ENCODE results near the gene TSSK3. TPM values are rescaled to one million over a fixed set of nuclear protein-coding genes. Genes with fewer than 3 reads are reported as not detected.
A peak's percentile ranks its signal among the peaks of the same experiment; 100 is the strongest.

Gene TSSK3
- total RNA-seq, 1 experiment from 2014 or later, result 1.6 TPM

DNA sequence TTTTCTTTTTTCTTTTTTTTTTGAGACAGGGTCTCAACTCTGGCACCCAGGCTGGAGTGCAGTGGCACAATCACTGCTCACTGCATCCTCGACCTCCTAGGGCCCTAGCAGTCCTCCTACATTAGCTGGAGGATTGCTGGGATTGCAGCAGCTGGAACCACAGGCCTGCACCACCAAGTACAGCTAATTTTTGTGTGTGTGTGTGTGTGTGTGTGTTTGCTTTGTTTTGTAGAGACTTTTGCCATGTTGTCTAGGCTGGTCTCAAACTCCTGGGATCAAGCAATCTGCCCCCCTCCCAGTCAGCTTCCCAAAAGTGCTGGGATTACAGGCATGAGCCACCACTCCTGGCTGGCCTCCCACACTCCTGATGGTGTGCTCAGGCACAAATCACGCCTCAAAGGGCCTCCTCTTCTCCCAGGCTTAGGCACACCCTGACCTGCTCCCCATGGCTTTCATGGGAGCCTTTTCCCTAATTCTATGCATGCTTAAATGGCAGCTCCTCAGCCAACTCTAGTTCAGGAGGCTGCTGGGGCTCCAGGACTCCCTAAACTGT lies 9.4 kb upstream of the TSSK3 start:
- no peak overlapping the region for H2BK15ac ChIP-seq (ENCODE audit: low read depth, low read length)

More for the DNA sequence above, 9.4 kb upstream of the TSSK3 start:
- Histone ChIP-seq H4K91ac (ENCODE audit: insufficient read length, low read depth, low read length) (no peak overlapping the region), H3K79me2 (ENCODE audit: insufficient read depth, low read length) (no peaks in the 10 kb centered on the region), H2BK12ac (ENCODE audit: insufficient read length, low read depth, low read length) (no peak overlapping the region), H3K14ac (ENCODE audit: insufficient read depth, low read length) (no peak overlapping the region), H3T11ph (ENCODE audit: low read length) (no peak overlapping the region), H3K27ac (ENCODE audit: insufficient read length, low read depth, low read length) (no peak overlapping the region), H2AK5ac (ENCODE audit: insufficient read length, low read length) (no peak overlapping the region), H3K79me1 (ENCODE audit: insufficient read depth, low read depth, low read length, poor library complexity, severe bottlenecking) (no peaks in the 10 kb centered on the region), H3K23ac (ENCODE audit: insufficient read length, low read depth, low read length) (no peak overlapping the region), H3K56ac (ENCODE audit: insufficient read length, low read depth, low read length) (no peak overlapping the region), H3K23me2 (ENCODE audit: insufficient read length, low read depth, low read length, poor library complexity, severe bottlenecking) (peaks cover 7% of the 10 kb centered on the region), H3K9me3 (ENCODE audit: control insufficient read depth, low read depth, low read length) (no peaks in the 10 kb centered on the region), H2BK120ac (ENCODE audit: low read depth, low read length, poor library complexity, severe bottlenecking) (no peak overlapping the region), H4K5ac (ENCODE audit: insufficient read length, low read depth, low read length) (no peak overlapping the region), H3K4me2 (ENCODE audit: insufficient read depth, insufficient read length, low read length) (no peak overlapping the region), H2AFZ (ENCODE audit: low read length) (no peak overlapping the region), H3K4ac (ENCODE audit: low read depth, low read length) (no peak overlapping the region), H4K20me1 (ENCODE audit: control insufficient read depth, insufficient read depth, insufficient read length) (no peaks in the 10 kb centered on the region), H2BK20ac (ENCODE audit: low read depth, low read length, poor library complexity, severe bottlenecking) (no peak overlapping the region), H3K9ac (ENCODE audit: extremely low read depth, insufficient read length, low read length) (no peak overlapping the region), H3K27me3 (ENCODE audit: insufficient read depth, low read length) (peaks cover 3% of the 10 kb centered on the region; the same call in 1 of the 2 replicates), H4K8ac (replicated peaks; ENCODE audit: insufficient read length, low read depth, low read length) (no peak overlapping the region), H3K4me1 (ENCODE audit: insufficient read depth, low read length) (no peaks in the 10 kb centered on the region), H3K18ac (ENCODE audit: insufficient read length, low read depth, low read length) (no peak overlapping the region), H2BK5ac (ENCODE audit: insufficient read length, low read length) (no peak overlapping the region)
- peaks cover 16 to 18% of the 10 kb centered on the region in 2 experiments for H3K4me1 Mint-ChIP-seq
- no peak overlapping the region for H3K27ac Mint-ChIP-seq
- no CpG with 5 or more reads among the region's 2 CpGs for WGBS (ENCODE audit: extremely low coverage, insufficient read length, low lambda C conversion rate)
- H3K36me3 Mint-ChIP-seq (ENCODE audit: insufficient read depth in 1 of 3, low read depth in 3 of 3), result peaks cover 6 to 25% (median 9%) of the 10 kb centered on the region in 3 experiments
- H3K27me3 Mint-ChIP-seq (ENCODE audit: low read depth), result peaks cover 29% of the 10 kb centered on the region
- peaks cover 9 to 10% of the 10 kb centered on the region in 2 experiments for H3K9me3 Mint-ChIP-seq
- TF ChIP-seq, protein P1, sequence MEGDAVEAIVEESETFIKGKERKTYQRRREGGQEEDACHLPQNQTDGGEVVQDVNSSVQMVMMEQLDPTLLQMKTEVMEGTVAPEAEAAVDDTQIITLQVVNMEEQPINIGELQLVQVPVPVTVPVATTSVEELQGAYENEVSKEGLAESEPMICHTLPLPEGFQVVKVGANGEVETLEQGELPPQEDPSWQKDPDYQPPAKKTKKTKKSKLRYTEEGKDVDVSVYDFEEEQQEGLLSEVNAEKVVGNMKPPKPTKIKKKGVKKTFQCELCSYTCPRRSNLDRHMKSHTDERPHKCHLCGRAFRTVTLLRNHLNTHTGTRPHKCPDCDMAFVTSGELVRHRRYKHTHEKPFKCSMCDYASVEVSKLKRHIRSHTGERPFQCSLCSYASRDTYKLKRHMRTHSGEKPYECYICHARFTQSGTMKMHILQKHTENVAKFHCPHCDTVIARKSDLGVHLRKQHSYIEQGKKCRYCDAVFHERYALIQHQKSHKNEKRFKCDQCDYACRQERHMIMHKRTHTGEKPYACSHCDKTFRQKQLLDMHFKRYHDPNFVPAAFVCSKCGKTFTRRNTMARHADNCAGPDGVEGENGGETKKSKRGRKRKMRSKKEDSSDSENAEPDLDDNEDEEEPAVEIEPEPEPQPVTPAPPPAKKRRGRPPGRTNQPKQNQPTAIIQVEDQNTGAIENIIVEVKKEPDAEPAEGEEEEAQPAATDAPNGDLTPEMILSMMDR (conservative IDR thresholded peaks at IDR 0.05), result no peak
- DNase-seq, result no peak
- peak overlapping the region in 1 of 2 experiments; percentile 85; a peak in 3 of 5 replicates for H3K4me3 Mint-ChIP-seq

Measured in H9 (cell line).